HL-60 (cell line): ENCODE data around the gene ROBO1.

Experiments
- GABPA ChIP-seq: IDR thresholded peaks from 2 replicates; pipeline ENCODE4 v1.6.1; 2012; ENCODE audit warnings: low read depth
- POLR2AphosphoS5 ChIP-seq: IDR thresholded peaks from 2 replicates; pipeline ENCODE4 v1.6.1; 2012; ENCODE audit warnings: low read depth
- TF ChIP-seq, protein P1 (sequence below): IDR thresholded peaks from one replicate; pipeline ENCODE4 v1.5.1; 2011; ENCODE audit warnings: low read length, control low read depth, inconsistent platforms; ENCODE audit not compliant: insufficient read depth
- TF ChIP-seq, protein P2 (sequence below): IDR thresholded peaks from 2 replicates; pipeline ENCODE4 v1.6.1; 2012; ENCODE audit warnings: low read depth; ENCODE audit not compliant: insufficient replicate concordance

DNA sequence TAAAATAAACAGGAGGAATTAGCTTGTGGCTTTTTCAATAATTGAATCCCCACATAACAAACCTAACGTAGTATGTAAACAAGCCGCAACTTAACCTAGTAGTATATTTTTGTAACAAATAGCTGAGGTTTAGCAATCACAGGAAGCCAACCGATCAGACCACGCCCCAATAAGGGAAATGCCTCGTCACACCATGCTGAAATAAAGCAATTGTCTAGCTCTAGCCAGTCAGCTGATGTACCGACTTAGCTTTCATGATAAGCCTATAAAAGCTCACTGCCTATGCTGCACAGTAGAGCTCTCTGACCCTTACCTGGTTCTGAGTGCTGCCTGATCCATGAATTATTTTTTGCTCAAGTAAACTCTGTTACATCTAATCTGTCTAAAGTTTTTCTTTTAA lies 208.9 kb downstream of the ROBO1 start:
- TF ChIP-seq POLR2AphosphoS5 (no peak), GABPA (no peak)
- TF ChIP-seq, protein P1, sequence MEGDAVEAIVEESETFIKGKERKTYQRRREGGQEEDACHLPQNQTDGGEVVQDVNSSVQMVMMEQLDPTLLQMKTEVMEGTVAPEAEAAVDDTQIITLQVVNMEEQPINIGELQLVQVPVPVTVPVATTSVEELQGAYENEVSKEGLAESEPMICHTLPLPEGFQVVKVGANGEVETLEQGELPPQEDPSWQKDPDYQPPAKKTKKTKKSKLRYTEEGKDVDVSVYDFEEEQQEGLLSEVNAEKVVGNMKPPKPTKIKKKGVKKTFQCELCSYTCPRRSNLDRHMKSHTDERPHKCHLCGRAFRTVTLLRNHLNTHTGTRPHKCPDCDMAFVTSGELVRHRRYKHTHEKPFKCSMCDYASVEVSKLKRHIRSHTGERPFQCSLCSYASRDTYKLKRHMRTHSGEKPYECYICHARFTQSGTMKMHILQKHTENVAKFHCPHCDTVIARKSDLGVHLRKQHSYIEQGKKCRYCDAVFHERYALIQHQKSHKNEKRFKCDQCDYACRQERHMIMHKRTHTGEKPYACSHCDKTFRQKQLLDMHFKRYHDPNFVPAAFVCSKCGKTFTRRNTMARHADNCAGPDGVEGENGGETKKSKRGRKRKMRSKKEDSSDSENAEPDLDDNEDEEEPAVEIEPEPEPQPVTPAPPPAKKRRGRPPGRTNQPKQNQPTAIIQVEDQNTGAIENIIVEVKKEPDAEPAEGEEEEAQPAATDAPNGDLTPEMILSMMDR: no peak
- TF ChIP-seq, protein P2, sequence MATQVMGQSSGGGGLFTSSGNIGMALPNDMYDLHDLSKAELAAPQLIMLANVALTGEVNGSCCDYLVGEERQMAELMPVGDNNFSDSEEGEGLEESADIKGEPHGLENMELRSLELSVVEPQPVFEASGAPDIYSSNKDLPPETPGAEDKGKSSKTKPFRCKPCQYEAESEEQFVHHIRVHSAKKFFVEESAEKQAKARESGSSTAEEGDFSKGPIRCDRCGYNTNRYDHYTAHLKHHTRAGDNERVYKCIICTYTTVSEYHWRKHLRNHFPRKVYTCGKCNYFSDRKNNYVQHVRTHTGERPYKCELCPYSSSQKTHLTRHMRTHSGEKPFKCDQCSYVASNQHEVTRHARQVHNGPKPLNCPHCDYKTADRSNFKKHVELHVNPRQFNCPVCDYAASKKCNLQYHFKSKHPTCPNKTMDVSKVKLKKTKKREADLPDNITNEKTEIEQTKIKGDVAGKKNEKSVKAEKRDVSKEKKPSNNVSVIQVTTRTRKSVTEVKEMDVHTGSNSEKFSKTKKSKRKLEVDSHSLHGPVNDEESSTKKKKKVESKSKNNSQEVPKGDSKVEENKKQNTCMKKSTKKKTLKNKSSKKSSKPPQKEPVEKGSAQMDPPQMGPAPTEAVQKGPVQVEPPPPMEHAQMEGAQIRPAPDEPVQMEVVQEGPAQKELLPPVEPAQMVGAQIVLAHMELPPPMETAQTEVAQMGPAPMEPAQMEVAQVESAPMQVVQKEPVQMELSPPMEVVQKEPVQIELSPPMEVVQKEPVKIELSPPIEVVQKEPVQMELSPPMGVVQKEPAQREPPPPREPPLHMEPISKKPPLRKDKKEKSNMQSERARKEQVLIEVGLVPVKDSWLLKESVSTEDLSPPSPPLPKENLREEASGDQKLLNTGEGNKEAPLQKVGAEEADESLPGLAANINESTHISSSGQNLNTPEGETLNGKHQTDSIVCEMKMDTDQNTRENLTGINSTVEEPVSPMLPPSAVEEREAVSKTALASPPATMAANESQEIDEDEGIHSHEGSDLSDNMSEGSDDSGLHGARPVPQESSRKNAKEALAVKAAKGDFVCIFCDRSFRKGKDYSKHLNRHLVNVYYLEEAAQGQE: no peak
